Nephron (organoid): ENCODE results near the gene SLCO2A1.

Experiments used
- H3K27ac Mint-ChIP-seq, 3 experiments: 2 replicates each; pipeline ENCODE4 v1.8.0; 2020; ENCODE audit warnings: mixed read lengths in 3 of 3, mild to moderate bottlenecking in 2 of 3, moderate library complexity in 1 of 3
- H3K27me3 Mint-ChIP-seq: 2 replicates; pipeline ENCODE4 v1.8.0; 2021; ENCODE audit warnings: low read depth, mild to moderate bottlenecking, moderate library complexity, mixed read lengths
- H3K36me3 Mint-ChIP-seq: 2 replicates; pipeline ENCODE4 v1.8.0; 2020; ENCODE audit warnings: low read depth, mixed read lengths
- H3K4me1 Mint-ChIP-seq: 2 replicates; pipeline ENCODE4 v1.8.0; 2020; ENCODE audit warnings: mixed read lengths
- H3K4me3 Mint-ChIP-seq, 3 experiments: 2 replicates each; pipeline ENCODE4 v1.8.0; 2020; ENCODE audit warnings: mild to moderate bottlenecking in 3 of 3, mixed read lengths in 3 of 3, moderate library complexity in 2 of 3
- H3K9me3 Mint-ChIP-seq: 2 replicates; pipeline ENCODE4 v1.8.0; 2020; ENCODE audit warnings: mixed read lengths
- TF ChIP-seq, protein P1 (sequence below), 3 experiments: fragments of 200-600 bp; sonication (generic); IDR thresholded peaks; one replicate each; pipeline ENCODE4 v1.5.0; 2021; ENCODE audit warnings: antibody characterized with exemption in 3 of 3; ENCODE audit not compliant: unreplicated experiment in 3 of 3

SLCO2A1 gene

DNA sequence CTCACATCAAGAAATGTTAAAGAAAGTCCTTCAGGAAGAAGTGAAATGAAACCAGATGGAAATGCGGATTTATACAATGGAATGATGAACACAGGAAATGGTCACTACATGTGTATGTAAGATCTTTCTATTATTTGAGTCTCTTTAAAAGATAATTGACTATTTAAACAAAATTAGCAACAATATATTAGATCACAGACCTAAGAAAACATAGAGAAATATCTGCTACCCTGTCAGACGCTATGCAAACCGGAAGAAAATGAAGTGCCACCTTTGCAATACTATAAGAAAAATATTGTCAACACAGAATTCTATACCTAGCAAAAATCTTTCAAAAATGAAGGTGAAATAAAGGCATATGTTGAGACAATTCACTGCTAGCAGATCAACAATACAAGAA is 151.2 kb downstream of the SLCO2A1 start:
- no peak overlapping the region for H3K27ac Mint-ChIP-seq
- no peaks in the 10 kb centered on the region for H3K4me1 Mint-ChIP-seq
- TF ChIP-seq, protein P1, sequence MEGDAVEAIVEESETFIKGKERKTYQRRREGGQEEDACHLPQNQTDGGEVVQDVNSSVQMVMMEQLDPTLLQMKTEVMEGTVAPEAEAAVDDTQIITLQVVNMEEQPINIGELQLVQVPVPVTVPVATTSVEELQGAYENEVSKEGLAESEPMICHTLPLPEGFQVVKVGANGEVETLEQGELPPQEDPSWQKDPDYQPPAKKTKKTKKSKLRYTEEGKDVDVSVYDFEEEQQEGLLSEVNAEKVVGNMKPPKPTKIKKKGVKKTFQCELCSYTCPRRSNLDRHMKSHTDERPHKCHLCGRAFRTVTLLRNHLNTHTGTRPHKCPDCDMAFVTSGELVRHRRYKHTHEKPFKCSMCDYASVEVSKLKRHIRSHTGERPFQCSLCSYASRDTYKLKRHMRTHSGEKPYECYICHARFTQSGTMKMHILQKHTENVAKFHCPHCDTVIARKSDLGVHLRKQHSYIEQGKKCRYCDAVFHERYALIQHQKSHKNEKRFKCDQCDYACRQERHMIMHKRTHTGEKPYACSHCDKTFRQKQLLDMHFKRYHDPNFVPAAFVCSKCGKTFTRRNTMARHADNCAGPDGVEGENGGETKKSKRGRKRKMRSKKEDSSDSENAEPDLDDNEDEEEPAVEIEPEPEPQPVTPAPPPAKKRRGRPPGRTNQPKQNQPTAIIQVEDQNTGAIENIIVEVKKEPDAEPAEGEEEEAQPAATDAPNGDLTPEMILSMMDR (IDR thresholded peaks at IDR 0.05; ENCODE audit: unreplicated experiment in 3 of 3) = no peak

More for the DNA sequence above, 151.2 kb downstream of the SLCO2A1 start:
- Mint-ChIP-seq H3K27me3 (no peaks in the 10 kb centered on the region), H3K9me3 (peaks cover 15% of the 10 kb centered on the region), H3K4me3 (no peak overlapping the region), H3K36me3 (peaks cover 28% of the 10 kb centered on the region)
